Mononuclear cell (primary cell): ENCODE measurements around the gene SIRPA. TPM values are rescaled to one million over a fixed set of nuclear protein-coding genes. Genes with fewer than 3 reads are reported as not detected.

Experiments used
- H3K27me3 ChIP-seq: 2 replicates; pipeline ENCODE4 v1.6.0; 2011; ENCODE audit warnings: low read length, control low read depth; ENCODE audit not compliant: insufficient read depth
- H3K4me1 ChIP-seq: 2 replicates; pipeline ENCODE4 v1.5.1; 2011; ENCODE audit warnings: mild to moderate bottlenecking, low read length, control low read depth; ENCODE audit not compliant: insufficient read depth
- H3K4me3 ChIP-seq: 2 replicates; pipeline ENCODE4 v1.5.1; 2011; ENCODE audit warnings: mild to moderate bottlenecking, low read length, moderate library complexity
- H3K9me3 ChIP-seq: 2 replicates; pipeline ENCODE4 v1.5.1; 2011; ENCODE audit warnings: low read depth, mild to moderate bottlenecking, control low read depth, low read length
- total RNA-seq: library from RNA; depleted of rRNA; stranded (reverse); fragments of >200 nt; gene quantifications from one replicate; pipeline ENCODE4 v1.2.3, GENCODE V29; 2012

Gene SIRPA
- total RNA-seq, 1 donor, result 23.6 TPM

GRCh38 chr20:1946762-1947534 lies 51.7 kb downstream of the SIRPA start:
- peaks cover 79% of the 10 kb centered on the region for H3K4me1 ChIP-seq
- peak overlapping the region; percentile 15 for H3K4me3 ChIP-seq
- H3K27me3 ChIP-seq, result no peaks in the 10 kb centered on the region
- no peaks in the 10 kb centered on the region for H3K9me3 ChIP-seq

DNA sequence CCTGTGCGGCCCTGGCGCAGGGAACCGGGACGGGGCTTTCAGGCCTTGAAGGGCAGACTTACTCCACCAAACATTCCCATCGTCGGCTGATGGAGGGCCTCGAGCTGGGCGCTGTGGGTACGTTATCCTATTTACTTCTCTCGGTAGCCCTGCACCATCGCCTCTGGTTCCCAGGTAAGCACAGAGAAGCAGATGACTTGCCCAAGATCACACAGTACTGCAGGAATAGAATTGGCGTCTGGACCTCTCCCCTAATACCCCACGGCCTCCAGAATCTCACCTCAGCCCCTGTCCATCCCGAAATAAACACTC lies 52.3 kb downstream of the SIRPA start:
- Histone ChIP-seq H3K4me1 (peaks cover 84% of the 10 kb centered on the region), H3K4me3 (no peak overlapping the region), H3K27me3 (no peaks in the 10 kb centered on the region), H3K9me3 (no peaks in the 10 kb centered on the region)

DNA sequence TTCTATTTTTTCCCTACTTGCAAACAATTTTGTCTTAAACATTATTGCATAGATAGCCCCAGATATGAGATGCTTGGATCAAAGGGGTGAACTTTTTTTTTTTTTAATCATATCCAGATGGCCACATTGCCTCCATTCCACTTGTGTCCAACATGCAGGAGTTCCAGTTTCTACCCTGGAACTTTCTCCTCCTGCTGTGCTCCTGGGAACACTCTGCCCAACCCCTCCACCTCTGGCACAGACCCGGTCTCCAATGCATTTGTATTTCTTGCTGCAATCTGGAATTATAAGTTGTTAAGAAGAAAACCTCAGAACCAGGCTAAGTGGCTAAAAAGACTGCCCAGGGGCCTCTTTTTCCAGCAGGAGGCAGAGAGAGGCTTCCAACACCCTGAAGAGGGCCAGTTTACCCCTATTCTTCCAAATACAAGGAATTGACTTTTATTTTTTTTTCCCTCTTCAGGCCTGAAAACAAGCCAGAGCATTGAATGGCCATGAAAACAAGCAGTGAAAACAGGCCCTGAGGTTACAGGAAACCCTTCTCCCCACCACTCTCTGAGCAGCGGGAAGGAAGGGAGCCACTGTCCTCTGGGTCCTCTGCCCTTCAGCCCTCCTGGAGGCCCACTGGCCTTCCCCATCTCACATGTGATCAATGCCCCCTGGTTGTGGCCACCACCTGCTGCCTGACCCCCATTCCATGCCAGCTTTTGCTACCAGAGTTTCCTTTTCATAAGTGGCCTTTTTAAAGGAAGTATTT lies 54.3 kb downstream of the SIRPA start:
- no peaks in the 10 kb centered on the region for H3K9me3 ChIP-seq
- peaks cover 84% of the 10 kb centered on the region for H3K4me1 ChIP-seq
- no peaks in the 10 kb centered on the region for H3K27me3 ChIP-seq
- no peak overlapping the region for H3K4me3 ChIP-seq

GRCh38 chr20:1950836-1951235 lies 55.6 kb downstream of the SIRPA start:
- no peaks in the 10 kb centered on the region for H3K9me3 ChIP-seq
- no peak overlapping the region for H3K4me3 ChIP-seq
- H3K4me1 ChIP-seq, result peaks cover 87% of the 10 kb centered on the region
- H3K27me3 ChIP-seq, result no peaks in the 10 kb centered on the region

- H3K4me1 ChIP-seq, result peaks cover 83% of the 10 kb centered on the region
- no peaks in the 10 kb centered on the region for H3K9me3 ChIP-seq
- no peaks in the 10 kb centered on the region for H3K27me3 ChIP-seq
- no peak overlapping the region for H3K4me3 ChIP-seq
Measured at GRCh38 chr20:1951436-1952115, 56.4 kb downstream of the SIRPA start.

- no peak overlapping the region for H3K4me3 ChIP-seq
- H3K27me3 ChIP-seq, result no peaks in the 10 kb centered on the region
- no peaks in the 10 kb centered on the region for H3K9me3 ChIP-seq
- peaks cover 69% of the 10 kb centered on the region for H3K4me1 ChIP-seq
Measured at GRCh38 chr20:1952737-1953530, 57.7 kb downstream of the SIRPA start.

- Histone ChIP-seq H3K9me3 (no peaks in the 10 kb centered on the region), H3K4me1 (peaks cover 64% of the 10 kb centered on the region), H3K27me3 (no peaks in the 10 kb centered on the region), H3K4me3 (no peak overlapping the region)
Measured at GRCh38 chr20:1953621-1954020, 58.4 kb downstream of the SIRPA start.

DNA sequence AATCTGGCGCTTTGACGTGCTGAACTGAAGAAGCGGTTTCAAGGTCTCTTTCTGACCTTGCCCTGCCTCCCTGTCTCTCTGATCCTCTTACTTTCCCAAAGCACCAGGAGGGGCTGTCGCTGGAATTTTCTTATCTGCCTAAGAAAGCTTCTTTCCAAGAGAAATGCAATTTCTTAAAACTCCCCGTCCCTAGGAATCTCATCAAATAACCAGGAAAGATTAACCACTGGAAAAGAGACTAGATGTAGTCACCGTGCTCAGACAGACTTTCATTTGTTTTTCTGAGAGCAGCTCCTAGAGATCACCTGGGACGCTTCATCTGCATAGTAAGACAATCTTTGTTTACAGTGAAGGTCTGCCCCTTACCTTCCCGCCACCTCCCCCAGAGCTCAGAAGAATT lies 60.0 kb downstream of the SIRPA start:
- Histone ChIP-seq H3K9me3 (no peaks in the 10 kb centered on the region), H3K4me1 (peaks cover 49% of the 10 kb centered on the region), H3K4me3 (no peak overlapping the region), H3K27me3 (no peaks in the 10 kb centered on the region)

GRCh38 chr20:1958426-1958825 lies 63.2 kb downstream of the SIRPA start:
- Histone ChIP-seq H3K9me3 (no peaks in the 10 kb centered on the region), H3K4me3 (no peak overlapping the region), H3K27me3 (no peaks in the 10 kb centered on the region)

DNA sequence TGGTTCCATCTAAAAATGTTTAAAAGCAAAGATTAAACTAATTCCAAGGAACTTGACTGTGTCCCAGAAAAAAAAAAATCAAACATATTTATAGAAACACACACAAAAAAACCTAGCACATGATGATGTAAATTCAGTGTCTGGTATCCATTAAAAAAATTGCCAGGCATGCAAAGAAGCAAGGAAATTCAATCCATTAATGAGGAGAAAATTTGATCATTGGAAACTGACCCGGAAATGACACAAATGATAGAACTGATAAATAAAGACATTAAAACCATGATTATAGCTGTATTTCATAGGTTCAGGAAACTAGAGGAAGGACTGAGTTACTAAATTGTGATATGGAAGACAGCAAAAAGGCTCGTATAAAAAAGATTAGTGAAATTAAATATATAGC lies 63.9 kb downstream of the SIRPA start:
- H3K27me3 ChIP-seq, result no peaks in the 10 kb centered on the region
- no peak overlapping the region for H3K4me3 ChIP-seq
- H3K4me1 ChIP-seq, result peaks cover 26% of the 10 kb centered on the region
- H3K9me3 ChIP-seq, result no peaks in the 10 kb centered on the region

More at GRCh38 chr20:1958426-1958825, 63.2 kb downstream of the SIRPA start:
- H3K4me1 ChIP-seq, result peaks cover 26% of the 10 kb centered on the region

DNA sequence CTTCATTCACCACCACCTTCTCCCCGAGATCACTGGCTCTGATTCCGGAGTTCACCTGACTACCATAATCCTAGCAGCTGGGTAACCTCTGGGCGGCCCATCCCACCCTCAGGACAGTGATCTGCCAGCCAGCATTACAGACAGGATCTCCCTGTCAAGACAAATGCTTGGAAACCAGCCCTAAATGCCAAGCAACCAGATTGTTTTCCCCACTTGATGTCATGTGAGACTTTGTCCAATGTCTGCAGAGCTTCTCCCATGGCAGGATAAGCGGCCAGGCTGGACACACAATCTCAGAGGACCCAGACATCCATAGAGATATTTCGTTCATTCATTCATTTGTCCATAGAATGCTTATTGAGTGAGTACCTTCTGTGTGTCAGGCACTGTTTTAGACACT lies 66.2 kb downstream of the SIRPA start:
- Histone ChIP-seq H3K9me3 (no peaks in the 10 kb centered on the region), H3K4me1 (peaks cover 30% of the 10 kb centered on the region), H3K27me3 (no peaks in the 10 kb centered on the region), H3K4me3 (no peak overlapping the region)

DNA sequence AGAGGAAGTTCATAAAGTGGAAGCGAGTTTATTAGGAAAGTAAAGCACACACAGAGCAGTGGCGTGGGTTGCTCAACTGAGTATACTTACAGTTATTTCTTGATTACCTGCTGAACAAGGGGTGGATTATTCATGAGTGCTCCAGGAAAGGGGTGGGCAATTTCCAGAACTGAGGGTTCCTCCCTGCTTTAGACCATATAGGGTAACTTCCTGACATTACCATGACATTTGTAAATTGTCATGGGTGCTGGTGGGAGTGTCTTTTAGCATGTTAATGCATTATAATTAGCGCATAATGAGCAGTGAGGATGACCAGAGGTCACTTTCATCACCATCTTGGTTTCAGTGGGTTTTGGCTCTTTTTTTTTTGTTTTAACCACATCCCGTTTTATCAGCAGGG lies 68.9 kb downstream of the SIRPA start:
- no peaks in the 10 kb centered on the region for H3K27me3 ChIP-seq
- peaks cover 33% of the 10 kb centered on the region for H3K4me1 ChIP-seq
- no peaks in the 10 kb centered on the region for H3K9me3 ChIP-seq
- H3K4me3 ChIP-seq, result no peak overlapping the region

DNA sequence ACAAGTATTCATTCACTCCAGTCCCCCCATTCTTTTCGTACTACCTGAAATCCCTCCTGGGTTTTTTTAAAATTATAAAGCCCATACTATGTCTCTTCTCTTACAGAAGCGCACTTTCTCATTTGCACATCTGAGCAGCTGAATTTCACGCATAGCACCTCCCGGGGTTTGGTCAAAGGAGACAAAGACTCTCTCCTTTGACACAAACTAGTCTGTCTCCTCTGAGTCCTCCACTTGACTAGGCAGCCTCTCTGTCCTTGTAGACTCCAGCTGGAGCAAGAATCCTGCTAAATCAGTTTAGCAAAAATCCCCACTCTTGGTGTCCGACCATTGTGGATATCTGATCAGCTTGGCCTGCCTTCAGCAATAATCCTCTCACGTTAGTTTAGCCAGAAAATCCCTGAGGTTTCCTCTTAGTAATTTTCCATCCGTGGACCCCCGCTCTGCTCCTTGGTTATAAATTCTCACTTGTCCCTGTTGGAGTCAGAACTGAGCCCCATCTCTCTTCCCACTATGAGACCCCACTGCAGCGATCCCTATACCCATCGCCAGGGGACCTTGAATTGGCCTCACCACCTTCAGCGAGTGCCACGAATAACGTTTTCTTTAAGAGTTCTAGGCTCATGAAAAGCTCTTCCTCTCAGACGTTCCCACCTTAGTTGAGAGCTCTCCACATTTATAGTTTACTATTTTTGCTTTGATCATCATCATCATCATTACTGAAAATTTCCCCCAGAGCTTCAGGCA lies 69.6 kb downstream of the SIRPA start:
- no peak overlapping the region for H3K4me3 ChIP-seq
- peaks cover 33% of the 10 kb centered on the region for H3K4me1 ChIP-seq
- H3K9me3 ChIP-seq, result no peaks in the 10 kb centered on the region
- H3K27me3 ChIP-seq, result no peaks in the 10 kb centered on the region
